ENCODE results near the gene TET2.

- TF ChIP-seq, protein P1, sequence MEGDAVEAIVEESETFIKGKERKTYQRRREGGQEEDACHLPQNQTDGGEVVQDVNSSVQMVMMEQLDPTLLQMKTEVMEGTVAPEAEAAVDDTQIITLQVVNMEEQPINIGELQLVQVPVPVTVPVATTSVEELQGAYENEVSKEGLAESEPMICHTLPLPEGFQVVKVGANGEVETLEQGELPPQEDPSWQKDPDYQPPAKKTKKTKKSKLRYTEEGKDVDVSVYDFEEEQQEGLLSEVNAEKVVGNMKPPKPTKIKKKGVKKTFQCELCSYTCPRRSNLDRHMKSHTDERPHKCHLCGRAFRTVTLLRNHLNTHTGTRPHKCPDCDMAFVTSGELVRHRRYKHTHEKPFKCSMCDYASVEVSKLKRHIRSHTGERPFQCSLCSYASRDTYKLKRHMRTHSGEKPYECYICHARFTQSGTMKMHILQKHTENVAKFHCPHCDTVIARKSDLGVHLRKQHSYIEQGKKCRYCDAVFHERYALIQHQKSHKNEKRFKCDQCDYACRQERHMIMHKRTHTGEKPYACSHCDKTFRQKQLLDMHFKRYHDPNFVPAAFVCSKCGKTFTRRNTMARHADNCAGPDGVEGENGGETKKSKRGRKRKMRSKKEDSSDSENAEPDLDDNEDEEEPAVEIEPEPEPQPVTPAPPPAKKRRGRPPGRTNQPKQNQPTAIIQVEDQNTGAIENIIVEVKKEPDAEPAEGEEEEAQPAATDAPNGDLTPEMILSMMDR (IDR thresholded peaks at IDR 0.05) = no peak
- TF ChIP-seq POLR2A (IDR thresholded peaks at IDR 0.05) = no peak
- no peak for TF ChIP-seq EP300 (IDR thresholded peaks at IDR 0.05)
These were observed 15.7 kb upstream of the TET2 start for GRCh38 chr4:105130945-105131344.
